Nucleus accumbens (tissue), 56 donors: Measurements from ENCODE around the gene PABPC5.
A peak's percentile ranks its signal among the peaks of the same experiment; 100 is the strongest.

Source experiments
- DNase-seq, 56 donors: peaks; one replicate each; lab custom pipeline; 2025; lab: John Stamatoyannopoulos, UW

The PABPC5 gene

GRCh38 chrX:91434351-91435168 is at the start of gene PABPC5:
Gene PABPC5, plus strand, starts transcription at chrX:91434839. Its CDS starts 739 bp downstream, at chrX:91435578.
- peak in 55 of 56 donors; percentile 2 to 81 (median 58) for DNase-seq

GRCh38 chrX:91389026-91389425 is 45.6 kb upstream of the PABPC5 start:
- DNase-seq, result no peak

DNA sequence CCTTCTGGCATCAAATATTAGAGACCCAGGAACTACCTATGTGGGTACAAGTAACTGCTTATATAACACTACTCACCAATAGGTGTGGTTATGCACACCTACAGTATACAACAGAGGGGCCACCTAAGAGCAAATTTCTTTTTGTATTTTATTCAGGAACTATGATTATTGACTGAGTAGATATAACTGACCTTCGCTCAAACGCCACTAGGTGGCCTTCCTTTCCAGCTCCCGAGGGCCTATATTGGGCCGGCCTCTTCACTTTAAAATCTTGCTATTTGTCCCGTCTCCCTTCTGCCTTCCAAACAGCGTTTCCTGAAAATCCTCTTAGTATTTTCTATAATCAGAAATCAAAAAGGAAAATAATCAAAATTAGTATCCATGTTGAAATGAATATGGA is 19.9 kb upstream of the PABPC5 start:
- DNase-seq, result peak in 3 of 56 donors; percentile 0 to 5 (median 3)

- DNase-seq, result peak in 7 of 56 donors; percentile 1 to 24 (median 1)
These were observed 756 bp downstream of the PABPC5 start for GRCh38 chrX:91435395-91435794.
